HG03159 (cell line): Measurements from ENCODE around the gene OR6S1.
A peak's percentile ranks its signal among the peaks of the same experiment; 100 is the strongest.

ENCODE experiments used
- ATAC-seq: cut with Tn5 transposase; IDR thresholded peaks from one replicate; pipeline ENCODE4 v1.9.1; 2021; ENCODE audit warnings: mild to moderate bottlenecking, moderate library complexity; ENCODE audit not compliant: unreplicated experiment

OR6S1 gene

GRCh38 chr14:20641591-20641990 is at the start of gene OR6S1:
Gene OR6S1 (minus strand): TSS chr14:20641691. CDS start chr14:20641691, 0 bp downstream.
- no peak for ATAC-seq

- peak; percentile 64 for ATAC-seq
Measured at GRCh38 chr14:20690848-20691640, 49.6 kb upstream of the OR6S1 start.

- no peak for ATAC-seq
Measured at GRCh38 chr14:20688167-20688839, 46.8 kb upstream of the OR6S1 start, which contains the start of gene ANG. Gene ANG (plus strand): TSS chr14:20688764. CDS start chr14:20693565, 4,801 bp downstream.

- no peak for ATAC-seq
Measured at GRCh38 chr14:20687362-20688166, 46.1 kb upstream of the OR6S1 start.

- no peak for ATAC-seq
Measured at GRCh38 chr14:20686386-20687143, 45.1 kb upstream of the OR6S1 start.

GRCh38 chr14:20684662-20685456 is 43.4 kb upstream of the OR6S1 start:
- no peak for ATAC-seq

GRCh38 chr14:20683891-20684661 is 42.6 kb upstream of the OR6S1 start, which contains the start of gene RNASE4:
Gene RNASE4 (plus strand): TSS chr14:20684560. CDS start chr14:20699372, 14,812 bp downstream.
- ATAC-seq = peak; percentile 35

GRCh38 chr14:20683125-20683890 is 41.8 kb upstream of the OR6S1 start:
- ATAC-seq = peak; percentile 25

- ATAC-seq = peak; percentile 41
Measured at GRCh38 chr14:20682435-20683124, 41.1 kb upstream of the OR6S1 start.

- ATAC-seq = no peak
Measured at GRCh38 chr14:20682127-20682434, 40.6 kb upstream of the OR6S1 start.

GRCh38 chr14:20681348-20682126 is 40.0 kb upstream of the OR6S1 start:
- ATAC-seq = peak; percentile 29

GRCh38 chr14:20680843-20681347 is 39.4 kb upstream of the OR6S1 start:
- peak; percentile 23 for ATAC-seq

- ATAC-seq = no peak
Measured at GRCh38 chr14:20680363-20680762, 38.9 kb upstream of the OR6S1 start.

GRCh38 chr14:20679907-20680306 is 38.4 kb upstream of the OR6S1 start:
- no peak for ATAC-seq

GRCh38 chr14:20676072-20676471 is 34.6 kb upstream of the OR6S1 start:
- ATAC-seq = no peak

GRCh38 chr14:20675669-20676068 is 34.2 kb upstream of the OR6S1 start:
- ATAC-seq = no peak
